Peyer's patch (tissue), 4 donors: ENCODE data around the gene MTUS2. TPM values are rescaled to one million over a fixed set of nuclear protein-coding genes. Genes with fewer than 3 reads are reported as not detected.
A peak's percentile ranks its signal among the peaks of the same experiment; 100 is the strongest.

Experiments used
- DNase-seq, 3 donors: peaks; one replicate each; pipeline ENCODE4 v3.0.0-alpha.2; 2017 to 2019
- H3K27ac ChIP-seq, 4 donors: fragments of 200-600 bp; sonication (generic); one replicate each; pipeline ENCODE4 v1.5.1; 2016 to 2019
- H3K27me3 ChIP-seq, 2 donors: fragments of 200-600 bp; sonication (generic); one replicate each; pipeline ENCODE4 v1.5.1; 2019
- H3K36me3 ChIP-seq, 3 donors: fragments of 200-600 bp; sonication (generic); one replicate each; pipeline ENCODE4 v1.5.1; 2016 to 2019
- H3K4me1 ChIP-seq, 4 donors: fragments of 200-600 bp; sonication (generic); one replicate each; pipeline ENCODE4 v1.5.1; 2016 to 2019
- H3K4me3 ChIP-seq, 4 donors: fragments of 200-600 bp; sonication (generic); 1 replicate in 3 of 4; 2 replicates in 1 of 4; pipeline ENCODE4 v1.5.1; 2016 to 2019; ENCODE audit warnings: mild to moderate bottlenecking in 1 of 4
- H3K9me3 ChIP-seq, 4 donors: fragments of 200-600 bp; sonication (generic); one replicate each; pipeline ENCODE4 v1.5.1; 2016 to 2019; ENCODE audit warnings: mild to moderate bottlenecking in 1 of 4
- POLR2A ChIP-seq, 2 donors: fragments of 450-650 bp; IDR thresholded peaks; one replicate each; pipeline ENCODE4 v1.5.1; 2017; ENCODE audit warnings: antibody characterized with exemption in 2 of 2, mild to moderate bottlenecking in 2 of 2, moderate library complexity in 2 of 2
- total RNA-seq, 4 donors: library from RNA; depleted of rRNA; stranded (reverse); fragments of >200 nt; gene quantifications; one replicate each; pipeline ENCODE4 v1.1.0, GENCODE V29; 2016
- TF ChIP-seq, protein P1 (sequence below), 6 experiments: fragments of 450-650 bp in 4 of 6; fragments of 200-600 bp in 2 of 6; sonication (generic) in 1 of 6; IDR thresholded peaks; one replicate each; pipeline ENCODE4 v1.5.1; 2017 to 2019; ENCODE audit warnings: antibody characterized with exemption in 6 of 6, mild to moderate bottlenecking in 3 of 6, moderate library complexity in 1 of 6

The MTUS2 gene
- total RNA-seq, 4 donors from 2014 or later = 0.13 to 0.28 (median 0.18) TPM; not detected in 1

DNA sequence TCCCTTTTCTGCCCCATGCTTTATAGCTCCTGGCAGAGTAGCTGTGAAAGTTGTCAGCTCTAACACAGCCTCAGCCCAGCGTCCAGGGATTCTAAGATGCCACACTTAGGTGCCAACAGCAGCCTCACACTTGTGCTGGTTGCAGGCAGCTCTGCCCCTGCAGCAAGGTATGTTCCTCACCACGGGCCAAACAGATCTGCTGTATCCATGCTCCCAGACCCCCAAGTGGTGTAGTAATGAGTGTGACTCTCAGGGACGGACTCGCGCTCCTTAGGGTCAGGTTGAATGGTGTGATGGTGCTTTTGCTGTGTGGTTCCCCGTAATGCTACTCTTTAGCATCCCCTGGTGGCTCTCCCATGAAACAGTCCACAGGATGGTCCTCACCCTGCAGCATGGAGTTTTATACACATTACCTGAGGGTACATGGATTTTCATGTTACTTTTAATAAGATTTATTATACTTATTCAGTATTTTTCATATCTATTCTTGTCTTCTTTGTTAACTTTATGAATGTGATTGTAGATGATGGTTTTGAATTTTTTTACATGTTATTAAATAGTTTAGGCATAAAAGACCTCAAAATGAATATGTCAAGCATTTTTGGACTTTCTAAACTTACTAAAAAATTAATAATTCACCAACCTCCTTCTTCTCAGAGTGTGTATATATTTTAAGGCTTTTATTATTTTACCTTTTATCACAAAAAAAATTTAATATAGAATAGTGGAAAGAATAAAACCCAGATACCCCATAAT lies 542.9 kb downstream of the MTUS2 start:
- Histone ChIP-seq H3K4me1 (no peaks in the 10 kb centered on the region), H3K4me3 (no peak overlapping the region)
- TF ChIP-seq, protein P1, sequence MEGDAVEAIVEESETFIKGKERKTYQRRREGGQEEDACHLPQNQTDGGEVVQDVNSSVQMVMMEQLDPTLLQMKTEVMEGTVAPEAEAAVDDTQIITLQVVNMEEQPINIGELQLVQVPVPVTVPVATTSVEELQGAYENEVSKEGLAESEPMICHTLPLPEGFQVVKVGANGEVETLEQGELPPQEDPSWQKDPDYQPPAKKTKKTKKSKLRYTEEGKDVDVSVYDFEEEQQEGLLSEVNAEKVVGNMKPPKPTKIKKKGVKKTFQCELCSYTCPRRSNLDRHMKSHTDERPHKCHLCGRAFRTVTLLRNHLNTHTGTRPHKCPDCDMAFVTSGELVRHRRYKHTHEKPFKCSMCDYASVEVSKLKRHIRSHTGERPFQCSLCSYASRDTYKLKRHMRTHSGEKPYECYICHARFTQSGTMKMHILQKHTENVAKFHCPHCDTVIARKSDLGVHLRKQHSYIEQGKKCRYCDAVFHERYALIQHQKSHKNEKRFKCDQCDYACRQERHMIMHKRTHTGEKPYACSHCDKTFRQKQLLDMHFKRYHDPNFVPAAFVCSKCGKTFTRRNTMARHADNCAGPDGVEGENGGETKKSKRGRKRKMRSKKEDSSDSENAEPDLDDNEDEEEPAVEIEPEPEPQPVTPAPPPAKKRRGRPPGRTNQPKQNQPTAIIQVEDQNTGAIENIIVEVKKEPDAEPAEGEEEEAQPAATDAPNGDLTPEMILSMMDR (IDR thresholded peaks at IDR 0.05) = peak; percentile 27 to 71 (median 67)
- TF ChIP-seq POLR2A (IDR thresholded peaks at IDR 0.05) = no peak

DNA sequence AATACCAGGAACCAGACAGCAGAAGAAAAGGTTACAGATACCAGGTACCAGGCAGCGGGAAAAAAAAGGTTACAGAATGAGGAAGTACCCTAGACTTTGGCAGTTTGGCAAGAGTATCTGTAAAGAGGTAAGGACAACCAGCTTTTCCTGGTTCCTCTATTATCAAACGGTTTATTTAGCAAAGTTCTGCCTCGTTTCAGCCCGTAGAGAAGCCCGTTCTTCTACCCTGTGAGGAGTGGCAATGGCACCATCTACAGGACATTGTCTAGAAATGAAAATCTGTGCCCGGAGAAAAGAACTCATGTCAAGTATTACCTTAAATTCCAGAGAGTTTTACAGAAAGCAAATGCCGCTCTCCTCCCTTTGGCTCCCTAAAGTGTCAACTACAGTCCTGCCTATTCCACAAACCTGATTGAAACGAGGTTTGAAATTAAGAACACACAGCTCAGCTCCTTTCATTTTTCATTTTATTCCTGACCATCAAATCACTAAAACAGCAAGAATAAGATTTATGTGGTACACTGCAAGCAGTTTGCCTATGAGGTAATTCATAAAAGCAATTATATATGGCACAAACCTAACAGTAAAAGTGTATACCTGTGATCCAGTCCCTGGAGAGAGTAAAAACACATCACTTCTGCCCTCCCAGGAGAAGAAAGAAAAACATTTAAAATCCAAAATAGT lies 549.1 kb downstream of the MTUS2 start:
- Histone ChIP-seq H3K36me3 (no peaks in the 10 kb centered on the region), H3K4me3 (no peak overlapping the region), H3K9me3 (no peaks in the 10 kb centered on the region), H3K27ac (no peak overlapping the region), H3K4me1 (no peaks in the 10 kb centered on the region), H3K27me3 (no peaks in the 10 kb centered on the region)
- no peak for DNase-seq
- TF ChIP-seq POLR2A (IDR thresholded peaks at IDR 0.05) = no peak
- TF ChIP-seq, protein P1 (IDR thresholded peaks at IDR 0.05) = peak in 3 of 6 experiments; percentile 11 to 32 (median 31)

More for the DNA sequence above, 542.9 kb downstream of the MTUS2 start:
- peak in 1 of 3 donors; percentile 52 for DNase-seq
- Histone ChIP-seq H3K27me3 (no peaks in the 10 kb centered on the region), H3K36me3 (no peaks in the 10 kb centered on the region), H3K9me3 (no peaks in the 10 kb centered on the region), H3K27ac (no peak overlapping the region)

DNA sequence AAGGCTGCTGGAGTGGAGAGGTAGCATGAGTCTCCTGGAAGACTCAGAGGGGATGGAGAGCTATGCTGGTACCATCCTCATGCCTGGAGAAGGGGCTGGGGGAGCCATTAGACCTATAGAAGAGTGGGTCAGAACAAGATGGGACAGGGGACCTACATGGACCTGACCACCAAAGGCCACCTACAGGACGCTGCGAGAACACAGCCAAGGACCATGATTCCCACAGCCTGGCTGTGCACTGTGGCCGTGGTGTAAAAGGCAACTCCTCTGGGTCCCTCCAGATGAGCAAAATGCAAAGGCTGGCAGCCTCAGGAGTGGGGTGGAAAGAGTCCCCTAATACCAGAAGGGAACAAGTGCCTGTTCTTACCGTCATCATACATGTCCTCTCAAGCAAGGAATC lies 559.1 kb downstream of the MTUS2 start:
- no peaks in the 10 kb centered on the region for H3K4me1 ChIP-seq
- no peak for DNase-seq
- H3K9me3 ChIP-seq = no peaks in the 10 kb centered on the region
- H3K27me3 ChIP-seq = no peaks in the 10 kb centered on the region
- no peak overlapping the region for H3K27ac ChIP-seq
- no peak for TF ChIP-seq POLR2A (IDR thresholded peaks at IDR 0.05)
- TF ChIP-seq, protein P1 (IDR thresholded peaks at IDR 0.05) = no peak
- H3K36me3 ChIP-seq = no peaks in the 10 kb centered on the region
- H3K4me3 ChIP-seq = no peak overlapping the region

DNA sequence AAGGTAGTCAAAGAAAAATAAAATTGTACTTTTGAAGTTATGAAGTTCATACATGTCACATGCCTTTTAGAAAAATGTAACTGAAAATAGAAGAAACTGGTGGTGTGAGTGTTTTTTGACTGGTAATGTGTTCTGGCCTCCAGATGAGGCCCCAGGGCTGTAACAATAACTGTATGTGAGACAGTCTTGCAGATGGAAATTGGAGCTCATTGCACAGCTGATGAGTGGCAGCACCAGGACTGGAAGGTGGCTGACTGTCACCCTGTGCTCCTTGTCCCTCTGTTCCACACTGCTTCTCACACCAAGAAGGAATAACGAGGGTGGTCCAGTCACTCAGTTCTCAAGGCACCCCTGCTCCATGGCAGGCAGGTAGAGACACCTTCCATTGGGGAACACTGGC lies 559.7 kb downstream of the MTUS2 start:
- Histone ChIP-seq H3K27me3 (no peaks in the 10 kb centered on the region), H3K9me3 (no peaks in the 10 kb centered on the region), H3K4me3 (no peak overlapping the region), H3K27ac (no peak overlapping the region), H3K36me3 (no peaks in the 10 kb centered on the region), H3K4me1 (no peaks in the 10 kb centered on the region)
- TF ChIP-seq, protein P1 (IDR thresholded peaks at IDR 0.05) = no peak
- no peak for TF ChIP-seq POLR2A (IDR thresholded peaks at IDR 0.05)
- no peak for DNase-seq

DNA sequence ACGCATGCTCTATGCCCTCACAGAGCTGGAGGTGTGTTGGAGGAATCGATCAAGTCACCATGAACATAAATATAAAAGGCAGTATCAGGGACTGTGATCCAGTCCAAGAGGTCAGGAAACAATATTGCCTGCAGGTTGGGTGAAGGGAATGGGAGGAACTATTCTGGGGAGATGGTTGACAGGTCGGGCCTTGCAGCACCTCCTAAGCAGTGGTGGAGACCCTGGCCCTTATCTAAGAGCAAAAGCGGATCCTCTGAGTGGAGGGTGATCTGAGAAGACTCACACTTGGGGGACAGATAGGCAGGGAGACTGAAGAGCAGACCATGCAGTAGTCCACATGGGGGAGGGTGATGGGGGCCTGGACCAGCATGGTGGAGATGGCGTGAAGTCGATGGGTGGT lies 561.9 kb downstream of the MTUS2 start:
- TF ChIP-seq, protein P1 (IDR thresholded peaks at IDR 0.05) = no peak
- TF ChIP-seq POLR2A (IDR thresholded peaks at IDR 0.05) = no peak

More for the DNA sequence above, 561.9 kb downstream of the MTUS2 start:
- no peak for DNase-seq
- no peaks in the 10 kb centered on the region for H3K27me3 ChIP-seq
- no peaks in the 10 kb centered on the region for H3K4me1 ChIP-seq
- H3K4me3 ChIP-seq = no peak overlapping the region
- no peaks in the 10 kb centered on the region for H3K9me3 ChIP-seq
- H3K27ac ChIP-seq = no peak overlapping the region
- no peaks in the 10 kb centered on the region for H3K36me3 ChIP-seq
